HepG2 (cell line): Measurements from ENCODE around the gene CCNJL. TPM values are rescaled to one million over a fixed set of nuclear protein-coding genes. Genes with fewer than 3 reads are reported as not detected.

Experiments used
- ATAC-seq: fragments of 200-7000 bp; cut with Tn5 transposase; 3 replicates; pipeline ENCODE4 v1.9.1; 2020; ENCODE audit warnings: mild to moderate bottlenecking, moderate library complexity
- BruUV-seq: library from RNA; stranded (reverse); fragments of 400-500 nt; replicated peaks from 2 replicates; lab custom pipeline; 2021; lab: Mats Ljungman, UMichigan
- CTCF ChIA-PET: fragments of 300-600 bp; formaldehyde crosslinking; extraction: SDS; loops from one replicate; lab custom pipeline; 2021; ENCODE audit warnings: low total read pairs, inconsistent platforms, low intra/inter-chr PET ratio; lab: Yijun Ruan, JAX
- POLR2A ChIA-PET: fragments of 350-600 bp; sonication (Branson Sonifier 250); formaldehyde crosslinking; loops from one replicate; lab custom pipeline; 2020; ENCODE audit warnings: antibody characterized with exemption, inconsistent platforms; lab: Yijun Ruan, JAX
- DNase-seq: peaks from one replicate; pipeline ENCODE4 v3.0.0-alpha.2; 2015; ENCODE audit warnings: low spot score
- FAIRE-seq: peaks from 3 replicates; lab custom pipeline; 2011; peaks lifted over from hg19 to GRCh38; lab: Jason Lieb, UNC
- H2AFZ ChIP-seq: one replicate; pipeline ENCODE4 v1.6.1; 2011; ENCODE audit warnings: low read length, inconsistent platforms
- H3K27ac ChIP-seq: fragments of 300-600 bp; 3 replicates; pipeline ENCODE4 v1.8.0; 2011; ENCODE audit warnings: mixed run types, mild to moderate bottlenecking, mixed read lengths, low read length, inconsistent platforms; ENCODE audit not compliant: insufficient read depth; ENCODE audit errors: extremely low read length
- H3K27me3 ChIP-seq, 2 experiments: fragments of 200-600 bp in 1 of 2; 2 replicates in 1 of 2; 3 replicates in 1 of 2; pipeline versions ENCODE4 v1.6.0 to v1.8.0; 2011; ENCODE audit warnings: low read length in 2 of 2, mild to moderate bottlenecking in 2 of 2, moderate library complexity in 2 of 2, inconsistent platforms in 1 of 2; ENCODE audit not compliant: insufficient read depth in 2 of 2, control insufficient read depth in 1 of 2
- H3K36me3 ChIP-seq, 2 experiments: fragments of 200-600 bp in 1 of 2; replicated peaks in 1 of 2; 2 replicates in 1 of 2; 3 replicates in 1 of 2; pipeline versions ENCODE4 v1.5.1 to v1.8.0; 2011; ENCODE audit warnings: low read length in 2 of 2, inconsistent platforms in 1 of 2; ENCODE audit not compliant: insufficient read depth in 2 of 2, control insufficient read depth in 1 of 2
- H3K4me1 ChIP-seq: 2 replicates; pipeline ENCODE4 v1.5.1; 2012; ENCODE audit warnings: low read length, inconsistent platforms; ENCODE audit not compliant: insufficient read depth
- H3K4me2 ChIP-seq: 2 replicates; pipeline ENCODE4 v1.6.0; 2011; ENCODE audit warnings: low read depth, low read length, inconsistent platforms
- H3K4me3 ChIP-seq, 3 experiments: fragments of 200-600 bp in 1 of 3; sonication (generic), shearing (Covaris generic) in 1 of 3; replicated peaks in 1 of 3; 2 replicates each; pipeline ENCODE4 v1.5.1; 2011 to 2016; ENCODE audit warnings: low read length in 3 of 3, inconsistent platforms in 2 of 3, low read depth in 2 of 3, mild to moderate bottlenecking in 2 of 3, control low read depth in 1 of 3, mixed read lengths in 1 of 3; ENCODE audit not compliant: insufficient read depth in 1 of 3
- H3K79me2 ChIP-seq: one replicate; pipeline ENCODE4 v1.6.1; 2011; ENCODE audit warnings: low read length, inconsistent platforms; ENCODE audit not compliant: insufficient read depth
- H3K9ac ChIP-seq: 2 replicates; pipeline ENCODE4 v1.6.0; 2011; ENCODE audit warnings: mild to moderate bottlenecking, low read depth, low read length, inconsistent platforms; ENCODE audit not compliant: insufficient read depth
- H3K9me3 ChIP-seq: 2 replicates; pipeline ENCODE4 v1.5.1; 2012; ENCODE audit warnings: mild to moderate bottlenecking, low read length
- H4K20me1 ChIP-seq: 2 replicates; pipeline ENCODE4 v1.6.0; 2011; ENCODE audit warnings: inconsistent platforms, mild to moderate bottlenecking, low read length, moderate library complexity; ENCODE audit not compliant: insufficient read depth
- FOXC1 ChIP-seq: sonication (generic); formaldehyde crosslinking; IDR thresholded peaks from 2 replicates; pipeline ENCODE4 v1.8.0; 2022; ENCODE audit warnings: mild to moderate bottlenecking, missing genetic modification reagents, borderline replicate concordance
- HMGXB4 ChIP-seq, 2 experiments: sonication (generic) in 1 of 2; formaldehyde crosslinking in 1 of 2; IDR thresholded peaks; 2 replicates each; pipeline versions ENCODE4 v1.4.0 to v1.6.1; 2018 to 2020; ENCODE audit warnings: missing genetic modification reagents in 2 of 2, borderline replicate concordance in 1 of 2, low read depth in 1 of 2, mild to moderate bottlenecking in 1 of 2, missing biosample characterization in 1 of 2
- IRF1 ChIP-seq: sonication (generic); formaldehyde crosslinking; IDR thresholded peaks from 2 replicates; pipeline ENCODE4 v1.4.0; 2020; ENCODE audit warnings: low read depth, mild to moderate bottlenecking, missing genetic modification reagents
- KLF6 ChIP-seq: IDR thresholded peaks from 2 replicates; pipeline ENCODE4 v1.8.0; 2016; ENCODE audit warnings: missing biosample characterization, missing genetic modification reagents
- MBD4 ChIP-seq: IDR thresholded peaks from 2 replicates; pipeline ENCODE4 v1.6.1; 2012; ENCODE audit warnings: low read length, inconsistent platforms, borderline replicate concordance
- MTERF4 ChIP-seq: sonication (generic); formaldehyde crosslinking; IDR thresholded peaks from 2 replicates; pipeline ENCODE4 v1.8.0; 2023; ENCODE audit warnings: mild to moderate bottlenecking, missing genetic modification reagents
- MYNN ChIP-seq: sonication (generic); formaldehyde crosslinking; IDR thresholded peaks from 2 replicates; pipeline ENCODE4 v1.4.0; 2020; ENCODE audit warnings: mild to moderate bottlenecking, low read depth, missing genetic modification reagents
- NBN ChIP-seq: fragments of 450-650 bp; conservative IDR thresholded peaks from 2 replicates; pipeline ENCODE4 v1.6.1; 2017
- NR2C2 ChIP-seq: sonication (generic); formaldehyde crosslinking; IDR thresholded peaks from 2 replicates; pipeline ENCODE4 v1.4.0; 2020; ENCODE audit warnings: missing genetic modification reagents, mild to moderate bottlenecking, moderate library complexity, borderline replicate concordance
- SOX5 ChIP-seq: IDR thresholded peaks from 2 replicates; pipeline ENCODE4 v1.6.1; 2016; ENCODE audit warnings: borderline replicate concordance
- SYNCRIP ChIP-seq: fragments of 200-400 bp; formaldehyde crosslinking; IDR thresholded peaks from 2 replicates; pipeline ENCODE4 v1.6.1; 2018; ENCODE audit warnings: mild to moderate bottlenecking, low read depth, low read length; ENCODE audit not compliant: insufficient read depth
- ZFP36 ChIP-seq: fragments of 150-350 bp; IDR thresholded peaks from 2 replicates; pipeline ENCODE4 v1.6.1; 2018; ENCODE audit warnings: borderline replicate concordance, low read length, low read depth; ENCODE audit not compliant: partially characterized antibody
- ZFP36L2 ChIP-seq: sonication (generic); formaldehyde crosslinking; IDR thresholded peaks from 2 replicates; pipeline ENCODE4 v1.4.0; 2020; ENCODE audit warnings: missing genetic modification reagents
- ZFX ChIP-seq: sonication (generic); formaldehyde crosslinking; IDR thresholded peaks from 2 replicates; pipeline ENCODE4 v1.4.0; 2020; ENCODE audit warnings: mild to moderate bottlenecking, low read depth, missing genetic modification reagents, moderate library complexity
- ZKSCAN5 ChIP-seq: sonication (generic); formaldehyde crosslinking; IDR thresholded peaks from 2 replicates; pipeline ENCODE4 v1.5.1; 2020; ENCODE audit warnings: mild to moderate bottlenecking, missing genetic modification reagents
- ZKSCAN8 ChIP-seq: IDR thresholded peaks from 2 replicates; pipeline ENCODE4 v1.6.1; 2016; ENCODE audit warnings: borderline replicate concordance, missing genetic modification reagents, missing compliant biosample characterization
- ZNF235 ChIP-seq: sonication (generic); formaldehyde crosslinking; IDR thresholded peaks from 2 replicates; pipeline ENCODE4 v1.8.1; 2023; ENCODE audit warnings: mild to moderate bottlenecking, missing genetic modification reagents, borderline replicate concordance
- ZNF296 ChIP-seq: sonication (generic); formaldehyde crosslinking; conservative IDR thresholded peaks from 2 replicates; pipeline ENCODE4 v1.5.0; 2020; ENCODE audit warnings: mild to moderate bottlenecking, missing genetic modification reagents
- ZNF747 ChIP-seq: sonication (generic); formaldehyde crosslinking; IDR thresholded peaks from 2 replicates; pipeline ENCODE4 v1.8.1; 2023; ENCODE audit warnings: missing genetic modification reagents, mild to moderate bottlenecking, borderline replicate concordance
- ZNF766 ChIP-seq: sonication (generic); formaldehyde crosslinking; IDR thresholded peaks from 2 replicates; pipeline ENCODE4 v1.5.0; 2020; ENCODE audit warnings: missing genetic modification reagents, borderline replicate concordance
- WGBS: methylation state at CpG from one replicate; pipeline ENCODE4 v1.1.6; 2017; ENCODE audit warnings: low lambda C conversion rate; 5-methylcytosine and 5-hydroxymethylcytosine counted together
- in situ Hi-C: cut with HindIII; loops from 2 replicates; pipeline ENCODE4 v1.10.0; 2017; ENCODE audit warnings: low pct_unique_long_range_greater_than_20kb; ENCODE audit not compliant: extremely low pct_ligation_motif_present
- intact Hi-C: fragments of 100-400 bp; cut with micrococcal nuclease; formaldehyde crosslinking; loops from one replicate; pipeline ENCODE4 v1.10.0; 2022; ENCODE audit not compliant: unreplicated experiment
- polyA plus RNA-seq, 8 experiments: library from polyadenylated mRNA; depleted of rRNA in 3 of 8; stranded (reverse) in 7 of 8; unstranded in 1 of 8; fragments of >200 nt; fragmentation: Illumina TruSeq in 4 of 8; extraction: Trizol in 4 of 8; gene quantifications; 2 replicates each; pipeline versions ENCODE4 v1.2.1 to v1.2.3, GENCODE V29; 2011 to 2016; ENCODE audit warnings: low read depth in 4 of 8, missing spikeins in 1 of 8, mixed read lengths in 1 of 8; ENCODE audit not compliant: insufficient read depth in 1 of 8
- total RNA-seq, 5 experiments: library from RNA; depleted of rRNA; stranded (reverse); fragments of >200 nt; fragmentation: Illumina TruSeq; extraction: Trizol; gene quantifications; 2 replicates each; pipeline ENCODE4 v1.2.3, GENCODE V29; 2016; ENCODE audit warnings: low read depth in 1 of 5

Gene CCNJL
- total and polyA plus RNA-seq, 2 of the 13 experiments (the other 11 are each of a cell fraction or from before 2014, with no cell fraction given) = 1.6 to 4.4 TPM

GRCh38 chr5:160285316-160285715 is 27.0 kb downstream of the CCNJL start (continued):
- no peak for TF ChIP-seq ZNF766 (CRISPR knock-in tag)
- no peak for TF ChIP-seq NR2C2 (CRISPR knock-in tag)
- no peak for TF ChIP-seq ZNF296 (CRISPR knock-in tag)
- no peak for TF ChIP-seq MYNN (CRISPR knock-in tag)
- TF ChIP-seq SOX5 (CRISPR knock-in tag) = no peak

- no peak overlapping the region for H2AFZ ChIP-seq
- peaks cover 15% of the 10 kb centered on the region for H3K4me1 ChIP-seq
- in situ Hi-C loops (no loop called here), intact Hi-C loops (no loop called here)
- H3K27ac ChIP-seq = no peak overlapping the region
- ChIA-PET POLR2A (no interaction called here), CTCF (no interaction called here)
- no peak overlapping the region for H3K9ac ChIP-seq
- no peak for FAIRE-seq
- BruUV-seq = no TSS peak
- no peak overlapping the region for H3K4me2 ChIP-seq
- no peak overlapping the region for H3K4me3 ChIP-seq
- no peaks in the 10 kb centered on the region for H4K20me1 ChIP-seq
- 0 out of 5 replicates have a peak, but pooled peaks cover 0 to 1% of the 10 kb centered on the region in 2 experiments for H3K36me3 ChIP-seq
- no peak for ATAC-seq
- H3K79me2 ChIP-seq = no peaks in the 10 kb centered on the region
- H3K9me3 ChIP-seq = no peaks in the 10 kb centered on the region
- no peak for DNase-seq
- WGBS = 85% methylated on average over 4 of the region's 4 CpGs
- no peaks in the 10 kb centered on the region for H3K27me3 ChIP-seq
- TF ChIP-seq KLF6 (CRISPR knock-in tag) = no peak
- no peak for TF ChIP-seq ZNF747 (CRISPR knock-in tag)
- TF ChIP-seq ZNF235 = no peak
- TF ChIP-seq NBN = no peak
- TF ChIP-seq FOXC1 (CRISPR knock-in tag) = no peak
- no peak for TF ChIP-seq ZFP36
- TF ChIP-seq IRF1 (CRISPR knock-in tag) = no peak
- no peak for TF ChIP-seq MBD4
- no peak for TF ChIP-seq MTERF4 (CRISPR knock-in tag)
- no peak for TF ChIP-seq HMGXB4 (CRISPR knock-in tag; IDR thresholded peaks at IDR 0.05; ENCODE audit: borderline replicate concordance in 1 of 2, low read depth in 1 of 2)
- TF ChIP-seq ZFP36L2 (CRISPR knock-in tag) = no peak
- no peak for TF ChIP-seq ZKSCAN8 (CRISPR knock-in tag)
- no peak for TF ChIP-seq SYNCRIP
- TF ChIP-seq ZFX (CRISPR knock-in tag) = no peak
- TF ChIP-seq ZKSCAN5 = no peak
- TF ChIP-seq, all 625 proteins: peak for 0
Measured at GRCh38 chr5:160284291-160284873, 28.0 kb downstream of the CCNJL start.
